ENCODE data around the gene KBTBD8.

DNA sequence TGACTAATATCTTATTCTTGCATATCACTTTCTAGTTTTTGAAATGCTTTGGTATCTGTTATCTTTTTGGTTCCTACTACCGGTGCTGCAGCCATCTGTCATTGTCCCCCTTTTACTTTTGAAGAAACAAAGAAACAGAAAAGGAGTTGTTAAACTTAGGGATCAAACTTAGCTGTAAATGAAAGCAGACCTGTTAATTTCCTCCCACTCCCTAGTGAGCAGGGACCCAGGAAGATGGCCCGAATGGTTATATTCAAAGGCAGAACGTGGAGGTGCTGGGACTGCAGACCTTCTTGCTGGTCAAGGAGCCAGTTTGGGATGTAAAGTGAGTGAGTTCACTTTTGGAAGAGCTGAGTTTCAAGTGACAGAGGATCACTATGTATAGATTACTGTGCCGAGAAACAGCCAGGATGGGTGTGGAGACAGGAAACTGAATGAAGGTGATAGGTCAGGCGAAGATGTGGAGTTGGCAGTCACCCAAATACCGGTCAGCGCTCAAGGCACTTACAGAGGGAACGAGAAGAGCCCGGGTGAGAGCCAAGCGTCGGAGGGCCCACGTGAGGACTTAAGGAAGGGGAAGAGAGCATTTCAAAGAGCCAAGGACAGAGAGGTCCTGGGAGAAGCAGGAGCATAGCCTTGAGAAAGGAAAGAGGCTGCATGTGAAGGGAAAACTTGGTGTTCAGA is 20.1 kb downstream of the KBTBD8 start:
- TF ChIP-seq, protein P1, sequence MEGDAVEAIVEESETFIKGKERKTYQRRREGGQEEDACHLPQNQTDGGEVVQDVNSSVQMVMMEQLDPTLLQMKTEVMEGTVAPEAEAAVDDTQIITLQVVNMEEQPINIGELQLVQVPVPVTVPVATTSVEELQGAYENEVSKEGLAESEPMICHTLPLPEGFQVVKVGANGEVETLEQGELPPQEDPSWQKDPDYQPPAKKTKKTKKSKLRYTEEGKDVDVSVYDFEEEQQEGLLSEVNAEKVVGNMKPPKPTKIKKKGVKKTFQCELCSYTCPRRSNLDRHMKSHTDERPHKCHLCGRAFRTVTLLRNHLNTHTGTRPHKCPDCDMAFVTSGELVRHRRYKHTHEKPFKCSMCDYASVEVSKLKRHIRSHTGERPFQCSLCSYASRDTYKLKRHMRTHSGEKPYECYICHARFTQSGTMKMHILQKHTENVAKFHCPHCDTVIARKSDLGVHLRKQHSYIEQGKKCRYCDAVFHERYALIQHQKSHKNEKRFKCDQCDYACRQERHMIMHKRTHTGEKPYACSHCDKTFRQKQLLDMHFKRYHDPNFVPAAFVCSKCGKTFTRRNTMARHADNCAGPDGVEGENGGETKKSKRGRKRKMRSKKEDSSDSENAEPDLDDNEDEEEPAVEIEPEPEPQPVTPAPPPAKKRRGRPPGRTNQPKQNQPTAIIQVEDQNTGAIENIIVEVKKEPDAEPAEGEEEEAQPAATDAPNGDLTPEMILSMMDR (IDR thresholded peaks at IDR 0.05): no peak
- TF ChIP-seq POLR2A (IDR thresholded peaks at IDR 0.05): no peak

Measured in testis (tissue), 2 donors.